ENCODE measurements around the gene ARHGAP23.

DNA sequence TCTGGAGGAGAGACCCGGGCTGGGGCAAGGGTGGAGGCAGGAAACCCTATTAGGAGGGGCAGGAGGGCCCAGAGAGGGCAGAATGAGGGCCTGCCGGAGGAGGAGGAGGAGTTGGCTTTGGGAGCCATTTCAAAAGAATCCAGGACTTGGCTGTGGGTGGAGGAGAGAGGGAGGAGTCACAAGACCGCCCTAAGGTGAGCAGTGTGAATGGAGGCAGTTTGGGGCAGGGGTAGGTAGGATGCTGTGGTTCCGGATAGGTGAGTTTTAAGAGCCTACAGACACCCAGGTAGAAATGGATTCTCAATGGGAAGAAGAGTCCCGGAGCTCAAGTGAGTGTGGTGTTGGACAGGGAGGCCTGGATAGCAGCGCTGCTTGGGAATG, 80.3 kb downstream of the ARHGAP23 start:
- TF ChIP-seq EP300 (IDR thresholded peaks at IDR 0.05) = no peak
- TF ChIP-seq, protein P1, sequence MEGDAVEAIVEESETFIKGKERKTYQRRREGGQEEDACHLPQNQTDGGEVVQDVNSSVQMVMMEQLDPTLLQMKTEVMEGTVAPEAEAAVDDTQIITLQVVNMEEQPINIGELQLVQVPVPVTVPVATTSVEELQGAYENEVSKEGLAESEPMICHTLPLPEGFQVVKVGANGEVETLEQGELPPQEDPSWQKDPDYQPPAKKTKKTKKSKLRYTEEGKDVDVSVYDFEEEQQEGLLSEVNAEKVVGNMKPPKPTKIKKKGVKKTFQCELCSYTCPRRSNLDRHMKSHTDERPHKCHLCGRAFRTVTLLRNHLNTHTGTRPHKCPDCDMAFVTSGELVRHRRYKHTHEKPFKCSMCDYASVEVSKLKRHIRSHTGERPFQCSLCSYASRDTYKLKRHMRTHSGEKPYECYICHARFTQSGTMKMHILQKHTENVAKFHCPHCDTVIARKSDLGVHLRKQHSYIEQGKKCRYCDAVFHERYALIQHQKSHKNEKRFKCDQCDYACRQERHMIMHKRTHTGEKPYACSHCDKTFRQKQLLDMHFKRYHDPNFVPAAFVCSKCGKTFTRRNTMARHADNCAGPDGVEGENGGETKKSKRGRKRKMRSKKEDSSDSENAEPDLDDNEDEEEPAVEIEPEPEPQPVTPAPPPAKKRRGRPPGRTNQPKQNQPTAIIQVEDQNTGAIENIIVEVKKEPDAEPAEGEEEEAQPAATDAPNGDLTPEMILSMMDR (IDR thresholded peaks at IDR 0.05) = no peak

All from stomach (tissue), 4 donors.